Gastroesophageal sphincter (tissue), 4 donors: ENCODE results near the gene GABBR2. TPM values are rescaled to one million over a fixed set of nuclear protein-coding genes. Genes with fewer than 3 reads are reported as not detected.

ENCODE experiments used
- ATAC-seq: fragments of 150-250 bp; one replicate; pipeline ENCODE4 v1.9.1; 2016; ENCODE audit warnings: mild to moderate bottlenecking, moderate library complexity
- H3K27ac ChIP-seq, 4 donors: fragments of 200-600 bp; sonication (generic) in 3 of 4; 1 replicate in 3 of 4; 2 replicates in 1 of 4; pipeline ENCODE4 v1.5.1; 2016 to 2019
- H3K27me3 ChIP-seq: fragments of 200-600 bp; sonication (generic); one replicate; pipeline ENCODE4 v1.5.1; 2019
- H3K36me3 ChIP-seq, 2 donors: fragments of 200-600 bp; sonication (generic); one replicate each; pipeline ENCODE4 v1.5.1; 2019; ENCODE audit warnings: control low read depth in 1 of 2
- H3K4me1 ChIP-seq, 3 donors: fragments of 200-600 bp; sonication (generic); 1 replicate in 2 of 3; 2 replicates in 1 of 3; pipeline ENCODE4 v1.5.1; 2016 to 2019; ENCODE audit warnings: control low read depth in 2 of 3
- H3K4me3 ChIP-seq, 2 donors: fragments of 200-600 bp; sonication (generic); one replicate each; pipeline ENCODE4 v1.5.1; 2019; ENCODE audit warnings: mild to moderate bottlenecking in 1 of 2, moderate library complexity in 1 of 2
- H3K9me3 ChIP-seq, 3 donors: fragments of 200-600 bp; sonication (generic); one replicate each; pipeline ENCODE4 v1.5.1; 2017 to 2019; ENCODE audit warnings: control low read depth in 2 of 3
- CTCF ChIP-seq, 4 experiments: fragments of 200-600 bp in 2 of 4; fragments of 450-650 bp in 2 of 4; sonication (generic) in 1 of 4; IDR thresholded peaks; one replicate each; pipeline ENCODE4 v1.5.1; 2017 to 2019; ENCODE audit warnings: antibody characterized with exemption in 4 of 4, mild to moderate bottlenecking in 2 of 4, moderate library complexity in 2 of 4
- EP300 ChIP-seq: sonication (generic); formaldehyde crosslinking; IDR thresholded peaks from one replicate; pipeline ENCODE4 v1.6.1; 2017; ENCODE audit warnings: antibody characterized with exemption, mild to moderate bottlenecking
- POLR2A ChIP-seq, 2 donors: fragments of 450-650 bp; IDR thresholded peaks; one replicate each; pipeline ENCODE4 v1.6.1; 2017; ENCODE audit warnings: antibody characterized with exemption in 2 of 2, mild to moderate bottlenecking in 2 of 2, moderate library complexity in 1 of 2
- POLR2AphosphoS5 ChIP-seq: sonication (generic); formaldehyde crosslinking; IDR thresholded peaks from one replicate; pipeline ENCODE4 v1.6.1; 2017; ENCODE audit warnings: antibody characterized with exemption
- WGBS, 2 donors: methylation state at CpG; one replicate each; pipeline ENCODE4 v1.1.5; 2018; ENCODE audit warnings: low coverage in 1 of 2; 5-methylcytosine and 5-hydroxymethylcytosine counted together
- total RNA-seq, 4 donors: library from RNA; depleted of rRNA; stranded (reverse); fragments of >200 nt; gene quantifications; one replicate each; pipeline ENCODE4 v1.1.0, GENCODE V29; 2016

GABBR2 gene
- total RNA-seq, 4 donors from 2014 or later: 0.04 to 0.25 TPM; not detected in 2

GRCh38 chr9:98290411-98290810, 418.3 kb downstream of the GABBR2 start:
- no peaks in the 10 kb centered on the region for H3K9me3 ChIP-seq
- H3K4me1 ChIP-seq: no peaks in the 10 kb centered on the region
- no peaks in the 10 kb centered on the region for H3K36me3 ChIP-seq
- TF ChIP-seq EP300 (no peak), POLR2A (IDR thresholded peaks at IDR 0.05) (no peak), CTCF (IDR thresholded peaks at IDR 0.05) (no peak), POLR2AphosphoS5 (no peak)
- H3K27ac ChIP-seq: no peak overlapping the region
- ATAC-seq: no peak
- H3K4me3 ChIP-seq: no peak overlapping the region
- 80% methylated on average over 2 of the region's 18 CpGs; no CpG with 5 or more reads in 1 of the 2 donors for WGBS, 2 donors
- H3K27me3 ChIP-seq: peaks cover 8% of the 10 kb centered on the region

- H3K36me3 ChIP-seq: no peaks in the 10 kb centered on the region
- no peak for ATAC-seq
- 69 to 81% methylated on average over 5 to 8 of the region's 12 CpGs for WGBS, 2 donors
Measured at GRCh38 chr9:98289614-98290201, 419.0 kb downstream of the GABBR2 start.

GRCh38 chr9:98288881-98289280, 419.9 kb downstream of the GABBR2 start:
- whole genome bisulfite sequencing, 2 donors: 80% methylated on average over 2 of the region's 5 CpGs; no CpG with 5 or more reads in 1 of the 2 donors
- H3K4me1 ChIP-seq: no peaks in the 10 kb centered on the region
- H3K27ac ChIP-seq: no peak overlapping the region
- no peaks in the 10 kb centered on the region for H3K9me3 ChIP-seq
- peaks cover 18% of the 10 kb centered on the region for H3K27me3 ChIP-seq
- H3K4me3 ChIP-seq: no peak overlapping the region
- no peaks in the 10 kb centered on the region for H3K36me3 ChIP-seq
- no peak for TF ChIP-seq CTCF (IDR thresholded peaks at IDR 0.05)
- TF ChIP-seq EP300: no peak
- no peak for TF ChIP-seq POLR2A (IDR thresholded peaks at IDR 0.05)
- no peak for TF ChIP-seq POLR2AphosphoS5
- ATAC-seq: no peak

More at GRCh38 chr9:98289614-98290201, 419.0 kb downstream of the GABBR2 start:
- no peaks in the 10 kb centered on the region for H3K9me3 ChIP-seq
- H3K27ac ChIP-seq: no peak overlapping the region
- no peaks in the 10 kb centered on the region for H3K4me1 ChIP-seq
- peaks cover 11% of the 10 kb centered on the region for H3K27me3 ChIP-seq
- TF ChIP-seq POLR2A (IDR thresholded peaks at IDR 0.05): no peak
- TF ChIP-seq EP300: no peak
- TF ChIP-seq POLR2AphosphoS5: no peak
- no peak for TF ChIP-seq CTCF (IDR thresholded peaks at IDR 0.05)
- H3K4me3 ChIP-seq: no peak overlapping the region

GRCh38 chr9:98287384-98287783, 421.4 kb downstream of the GABBR2 start:
- TF ChIP-seq CTCF (IDR thresholded peaks at IDR 0.05) (no peak), POLR2A (IDR thresholded peaks at IDR 0.05) (no peak), POLR2AphosphoS5 (no peak), EP300 (no peak)
- WGBS, 2 donors: 97 to 100% methylated on average over 3 to 4 of the region's 4 CpGs
- Histone ChIP-seq H3K4me1 (no peaks in the 10 kb centered on the region), H3K36me3 (no peaks in the 10 kb centered on the region), H3K27me3 (peaks cover 26% of the 10 kb centered on the region), H3K9me3 (no peaks in the 10 kb centered on the region), H3K4me3 (no peak overlapping the region), H3K27ac (no peak overlapping the region)
- ATAC-seq: no peak

GRCh38 chr9:98285446-98285845, 423.3 kb downstream of the GABBR2 start:
- 43 to 61% methylated on average over 2 to 3 of the region's 4 CpGs for WGBS, 2 donors
- H3K27me3 ChIP-seq: peaks cover 31% of the 10 kb centered on the region
- no peak for ATAC-seq

More at GRCh38 chr9:98285446-98285845, 423.3 kb downstream of the GABBR2 start:
- no peak for TF ChIP-seq POLR2AphosphoS5
- TF ChIP-seq CTCF (IDR thresholded peaks at IDR 0.05): no peak
- TF ChIP-seq POLR2A (IDR thresholded peaks at IDR 0.05): no peak
- TF ChIP-seq EP300: no peak
- no peak overlapping the region for H3K4me3 ChIP-seq
- no peaks in the 10 kb centered on the region for H3K4me1 ChIP-seq
- no peak overlapping the region for H3K27ac ChIP-seq
- no peaks in the 10 kb centered on the region for H3K9me3 ChIP-seq
- H3K36me3 ChIP-seq: no peaks in the 10 kb centered on the region
